Pons (tissue), 1 donor: ENCODE data around the gene PHF19.

Experiments
- DNase-seq: peaks from one replicate; pipeline ENCODE4 v3.0.0-alpha.2; 2016; ENCODE audit warnings: low spot score

The PHF19 gene

GRCh38 chr9:120872791-120873502, 4.0 kb downstream of the PHF19 start:
- no peak for DNase-seq

GRCh38 chr9:120870206-120870605, 6.8 kb downstream of the PHF19 start:
- no peak for DNase-seq

- DNase-seq = no peak
Observed at GRCh38 chr9:120869726-120870125, 7.3 kb downstream of the PHF19 start.

GRCh38 chr9:120869360-120869687, 7.7 kb downstream of the PHF19 start:
- no peak for DNase-seq

- DNase-seq = peak; percentile 87
Observed at GRCh38 chr9:120868676-120869359, 8.2 kb downstream of the PHF19 start.

- DNase-seq = no peak
Observed at GRCh38 chr9:120868339-120868675, 8.7 kb downstream of the PHF19 start.

- no peak for DNase-seq
Observed at GRCh38 chr9:120867676-120868338, 9.2 kb downstream of the PHF19 start.

- DNase-seq = no peak
Observed at GRCh38 chr9:120866651-120867050, 10.3 kb downstream of the PHF19 start.

- DNase-seq = no peak
Observed at GRCh38 chr9:120865809-120866208, 11.2 kb downstream of the PHF19 start.

- no peak for DNase-seq
Observed at GRCh38 chr9:120865176-120865575, 11.8 kb downstream of the PHF19 start.

- no peak for DNase-seq
Observed at GRCh38 chr9:120864719-120865118, 12.3 kb downstream of the PHF19 start.

GRCh38 chr9:120863833-120864232, 13.2 kb downstream of the PHF19 start:
- DNase-seq = no peak

GRCh38 chr9:120862452-120862851, 14.5 kb downstream of the PHF19 start:
- no peak for DNase-seq

GRCh38 chr9:120861935-120862334, 15.1 kb downstream of the PHF19 start:
- no peak for DNase-seq

- DNase-seq = no peak
Observed at GRCh38 chr9:120860083-120860482, 16.9 kb downstream of the PHF19 start.

GRCh38 chr9:120859361-120859760, 17.6 kb downstream of the PHF19 start:
- DNase-seq = no peak

- DNase-seq = no peak
Observed at GRCh38 chr9:120857902-120858301, 19.1 kb downstream of the PHF19 start.

- no peak for DNase-seq
Observed at GRCh38 chr9:120857481-120857880, 19.5 kb downstream of the PHF19 start.

GRCh38 chr9:120856700-120857099, 20.3 kb downstream of the PHF19 start:
- DNase-seq = no peak

- DNase-seq = no peak
Observed at GRCh38 chr9:120855827-120856670, 20.9 kb downstream of the PHF19 start.

GRCh38 chr9:120854596-120855327, 22.2 kb downstream of the PHF19 start:
- DNase-seq = no peak

- no peak for DNase-seq
Observed at GRCh38 chr9:120853198-120853597, 23.8 kb downstream of the PHF19 start.
